HepG2 (cell line): ENCODE data around the gene TBC1D22A. TPM values are rescaled to one million over a fixed set of nuclear protein-coding genes. Genes with fewer than 3 reads are reported as not detected.

ENCODE experiments used
- ATAC-seq: fragments of 200-7000 bp; cut with Tn5 transposase; 3 replicates; pipeline ENCODE4 v1.9.1; 2020; ENCODE audit warnings: mild to moderate bottlenecking, moderate library complexity
- BruUV-seq: library from RNA; stranded (reverse); fragments of 400-500 nt; replicated peaks from 2 replicates; lab custom pipeline; 2021; lab: Mats Ljungman, UMichigan
- CTCF ChIA-PET: fragments of 300-600 bp; formaldehyde crosslinking; extraction: SDS; loops from one replicate; lab custom pipeline; 2021; ENCODE audit warnings: low total read pairs, inconsistent platforms, low intra/inter-chr PET ratio; lab: Yijun Ruan, JAX
- POLR2A ChIA-PET: fragments of 350-600 bp; sonication (Branson Sonifier 250); formaldehyde crosslinking; loops from one replicate; lab custom pipeline; 2020; ENCODE audit warnings: antibody characterized with exemption, inconsistent platforms; lab: Yijun Ruan, JAX
- DNase-seq: peaks from one replicate; pipeline ENCODE4 v3.0.0-alpha.2; 2015; ENCODE audit warnings: low spot score
- FAIRE-seq: peaks from 3 replicates; lab custom pipeline; 2011; peaks lifted over from hg19 to GRCh38; lab: Jason Lieb, UNC
- H2AFZ ChIP-seq: one replicate; pipeline ENCODE4 v1.6.1; 2011; ENCODE audit warnings: low read length, inconsistent platforms
- H3K27ac ChIP-seq: fragments of 300-600 bp; 3 replicates; pipeline ENCODE4 v1.8.0; 2011; ENCODE audit warnings: mixed run types, mild to moderate bottlenecking, mixed read lengths, low read length, inconsistent platforms; ENCODE audit not compliant: insufficient read depth; ENCODE audit errors: extremely low read length
- H3K27me3 ChIP-seq, 2 experiments: fragments of 200-600 bp in 1 of 2; 2 replicates in 1 of 2; 3 replicates in 1 of 2; pipeline versions ENCODE4 v1.6.0 to v1.8.0; 2011; ENCODE audit warnings: low read length in 2 of 2, mild to moderate bottlenecking in 2 of 2, moderate library complexity in 2 of 2, inconsistent platforms in 1 of 2; ENCODE audit not compliant: insufficient read depth in 2 of 2, control insufficient read depth in 1 of 2
- H3K36me3 ChIP-seq, 2 experiments: fragments of 200-600 bp in 1 of 2; replicated peaks in 1 of 2; 2 replicates in 1 of 2; 3 replicates in 1 of 2; pipeline versions ENCODE4 v1.5.1 to v1.8.0; 2011; ENCODE audit warnings: low read length in 2 of 2, inconsistent platforms in 1 of 2; ENCODE audit not compliant: insufficient read depth in 2 of 2, control insufficient read depth in 1 of 2
- H3K4me1 ChIP-seq: 2 replicates; pipeline ENCODE4 v1.5.1; 2012; ENCODE audit warnings: low read length, inconsistent platforms; ENCODE audit not compliant: insufficient read depth
- H3K4me2 ChIP-seq: 2 replicates; pipeline ENCODE4 v1.6.0; 2011; ENCODE audit warnings: low read depth, low read length, inconsistent platforms
- H3K4me3 ChIP-seq, 3 experiments: fragments of 200-600 bp in 1 of 3; sonication (generic), shearing (Covaris generic) in 1 of 3; replicated peaks in 1 of 3; 2 replicates each; pipeline ENCODE4 v1.5.1; 2011 to 2016; ENCODE audit warnings: low read length in 3 of 3, inconsistent platforms in 2 of 3, low read depth in 2 of 3, mild to moderate bottlenecking in 2 of 3, control low read depth in 1 of 3, mixed read lengths in 1 of 3; ENCODE audit not compliant: insufficient read depth in 1 of 3
- H3K79me2 ChIP-seq: one replicate; pipeline ENCODE4 v1.6.1; 2011; ENCODE audit warnings: low read length, inconsistent platforms; ENCODE audit not compliant: insufficient read depth
- H3K9ac ChIP-seq: 2 replicates; pipeline ENCODE4 v1.6.0; 2011; ENCODE audit warnings: mild to moderate bottlenecking, low read depth, low read length, inconsistent platforms; ENCODE audit not compliant: insufficient read depth
- H3K9me3 ChIP-seq: 2 replicates; pipeline ENCODE4 v1.5.1; 2012; ENCODE audit warnings: mild to moderate bottlenecking, low read length
- H4K20me1 ChIP-seq: 2 replicates; pipeline ENCODE4 v1.6.0; 2011; ENCODE audit warnings: inconsistent platforms, mild to moderate bottlenecking, low read length, moderate library complexity; ENCODE audit not compliant: insufficient read depth
- CBFB ChIP-seq: sonication (generic); formaldehyde crosslinking; IDR thresholded peaks from 2 replicates; pipeline ENCODE4 v1.4.0; 2020; ENCODE audit warnings: missing genetic modification reagents
- MTF2 ChIP-seq: sonication (generic); formaldehyde crosslinking; IDR thresholded peaks from 2 replicates; pipeline ENCODE4 v1.5.0; 2020; ENCODE audit warnings: missing genetic modification reagents, borderline replicate concordance
- NFATC3 ChIP-seq: sonication (generic); formaldehyde crosslinking; IDR thresholded peaks from 2 replicates; pipeline ENCODE4 v1.5.1; 2020; ENCODE audit warnings: mild to moderate bottlenecking, missing genetic modification reagents
- PLSCR1 ChIP-seq: sonication (generic); formaldehyde crosslinking; IDR thresholded peaks from 2 replicates; pipeline ENCODE4 v1.5.0; 2020; ENCODE audit warnings: missing genetic modification reagents, mild to moderate bottlenecking, borderline replicate concordance
- RBAK ChIP-seq: sonication (generic); formaldehyde crosslinking; IDR thresholded peaks from 2 replicates; pipeline ENCODE4 v1.5.1; 2020; ENCODE audit warnings: mild to moderate bottlenecking, missing genetic modification reagents
- SKIL ChIP-seq: sonication (generic); formaldehyde crosslinking; IDR thresholded peaks from 2 replicates; pipeline ENCODE4 v1.8.0; 2022; ENCODE audit warnings: missing genetic modification reagents, mild to moderate bottlenecking, moderate library complexity, borderline replicate concordance
- STAT6 ChIP-seq: sonication (generic); formaldehyde crosslinking; IDR thresholded peaks from 2 replicates; pipeline ENCODE4 v1.4.0; 2020; ENCODE audit warnings: missing genetic modification reagents, mild to moderate bottlenecking, borderline replicate concordance
- XBP1 ChIP-seq: sonication (generic); formaldehyde crosslinking; IDR thresholded peaks from 2 replicates; pipeline ENCODE4 v1.5.0; 2020; ENCODE audit warnings: missing genetic modification reagents
- ZBTB8A ChIP-seq: sonication (generic); formaldehyde crosslinking; IDR thresholded peaks from 2 replicates; pipeline ENCODE4 v1.4.0; 2020; ENCODE audit warnings: mild to moderate bottlenecking, low read depth, missing genetic modification reagents, borderline replicate concordance
- ZMYM3 ChIP-seq: sonication (generic); formaldehyde crosslinking; IDR thresholded peaks from 2 replicates; pipeline ENCODE4 v1.5.1; 2020; ENCODE audit warnings: mild to moderate bottlenecking, missing genetic modification reagents
- ZNF280B ChIP-seq: sonication (generic); formaldehyde crosslinking; IDR thresholded peaks from 2 replicates; pipeline ENCODE4 v1.5.0; 2020; ENCODE audit warnings: missing genetic modification reagents, mild to moderate bottlenecking, borderline replicate concordance
- WGBS: methylation state at CpG from one replicate; pipeline ENCODE4 v1.1.6; 2017; ENCODE audit warnings: low lambda C conversion rate; 5-methylcytosine and 5-hydroxymethylcytosine counted together
- in situ Hi-C: cut with HindIII; loops from 2 replicates; pipeline ENCODE4 v1.10.0; 2017; ENCODE audit warnings: low pct_unique_long_range_greater_than_20kb; ENCODE audit not compliant: extremely low pct_ligation_motif_present
- intact Hi-C: fragments of 100-400 bp; cut with micrococcal nuclease; formaldehyde crosslinking; loops from one replicate; pipeline ENCODE4 v1.10.0; 2022; ENCODE audit not compliant: unreplicated experiment
- polyA plus RNA-seq, 8 experiments: library from polyadenylated mRNA; depleted of rRNA in 3 of 8; stranded (reverse) in 7 of 8; unstranded in 1 of 8; fragments of >200 nt; fragmentation: Illumina TruSeq in 4 of 8; extraction: Trizol in 4 of 8; gene quantifications; 2 replicates each; pipeline versions ENCODE4 v1.2.1 to v1.2.3, GENCODE V29; 2011 to 2016; ENCODE audit warnings: low read depth in 4 of 8, missing spikeins in 1 of 8, mixed read lengths in 1 of 8; ENCODE audit not compliant: insufficient read depth in 1 of 8
- total RNA-seq, 5 experiments: library from RNA; depleted of rRNA; stranded (reverse); fragments of >200 nt; fragmentation: Illumina TruSeq; extraction: Trizol; gene quantifications; 2 replicates each; pipeline ENCODE4 v1.2.3, GENCODE V29; 2016; ENCODE audit warnings: low read depth in 1 of 5

TBC1D22A gene
- total and polyA plus RNA-seq, 2 of the 13 experiments (the other 11 are each of a cell fraction or from before 2014, with no cell fraction given), result 17.3 to 18.0 TPM

GRCh38 chr22:46752286-46752987 lies 10.0 kb upstream of the TBC1D22A start:
- intact Hi-C loops (no loop called here), in situ Hi-C loops (no loop called here)
- Histone ChIP-seq H3K4me1 (peaks cover 60% of the 10 kb centered on the region), H3K79me2 (no peaks in the 10 kb centered on the region), H3K9me3 (peaks cover 8% of the 10 kb centered on the region), H3K4me2 (no peak overlapping the region), H3K27ac (no peak overlapping the region), H2AFZ (no peak overlapping the region), H3K4me3 (no peak overlapping the region), H3K36me3 (no peaks in the 10 kb centered on the region), H3K27me3 (peaks cover 3 to 15% of the 10 kb centered on the region in 2 experiments; a peak in 3 of 5 replicates), H4K20me1 (no peaks in the 10 kb centered on the region), H3K9ac (no peak overlapping the region)
- FAIRE-seq (no peak), ATAC-seq (no peak), DNase-seq (no peak)
- CTCF ChIA-PET, result no interaction called here
- TF ChIP-seq PLSCR1 (CRISPR knock-in tag), result no peak
- TF ChIP-seq NFATC3, result no peak
- no peak for TF ChIP-seq XBP1
- TF ChIP-seq MTF2 (CRISPR knock-in tag), result no peak
- no peak for TF ChIP-seq CBFB (CRISPR knock-in tag)
- TF ChIP-seq RBAK (CRISPR knock-in tag), result no peak
- TF ChIP-seq SKIL (CRISPR knock-in tag), result no peak
- TF ChIP-seq ZMYM3, result no peak
- no peak for TF ChIP-seq STAT6 (CRISPR knock-in tag)
- no peak for TF ChIP-seq ZNF280B (CRISPR knock-in tag)
- no peak for TF ChIP-seq ZBTB8A
- WGBS, result 89% methylated on average over 3 of the region's 11 CpGs
- POLR2A ChIA-PET, result interaction anchor here (1.4 to 3.2 kb wide), 2 partner anchors 12 to 22 kb away, joined by 3 to 29 read pairs; partner anchors contain the start of gene CERK
- no TSS peak for BruUV-seq
